Activated CD4-positive, alpha-beta T cell treated with anti-CD3 and anti-CD28 coated beads for 36 hours (primary cell): ENCODE data around the gene RARG. TPM values are rescaled to one million over a fixed set of nuclear protein-coding genes. Genes with fewer than 3 reads are reported as not detected.

Experiments
- ATAC-seq: fragments of 200-7000 bp; cut with Tn5 transposase; one replicate; pipeline ENCODE4 v1.10.0; 2021; ENCODE audit warnings: mild to moderate bottlenecking, moderate library complexity
- CTCF ChIA-PET: fragments of 350-600 bp; sonication (Branson Sonifier 250); formaldehyde crosslinking; loops from one replicate; lab custom pipeline; 2021; ENCODE audit warnings: antibody characterized with exemption; lab: Charles Lee
- POLR2A ChIA-PET: fragments of 350-600 bp; sonication (Branson Sonifier 250); formaldehyde crosslinking; loops from one replicate; lab custom pipeline; 2021; ENCODE audit warnings: antibody characterized with exemption, inconsistent platforms; lab: Charles Lee
- DNase-seq: peaks from one replicate; pipeline ENCODE4 v3.0.0-alpha.2; 2020
- H3K27ac Mint-ChIP-seq: one replicate; pipeline ENCODE4 v1.8.0; 2021; ENCODE audit warnings: mixed read lengths
- H3K27me3 Mint-ChIP-seq: one replicate; pipeline ENCODE4 v1.8.0; 2021; ENCODE audit warnings: mixed read lengths
- H3K36me3 Mint-ChIP-seq: one replicate; pipeline ENCODE4 v1.8.0; 2021; ENCODE audit warnings: low read depth, mixed read lengths
- H3K4me1 Mint-ChIP-seq: one replicate; pipeline ENCODE4 v1.8.0; 2021; ENCODE audit warnings: mixed read lengths
- H3K4me3 Mint-ChIP-seq: one replicate; pipeline ENCODE4 v1.8.0; 2021; ENCODE audit warnings: mild to moderate bottlenecking, moderate library complexity, mixed read lengths
- H3K9me3 Mint-ChIP-seq: one replicate; pipeline ENCODE4 v1.8.0; 2021; ENCODE audit warnings: low read depth, mixed read lengths
- intact Hi-C, 2 experiments: fragments of 100-400 bp; cut with DNase I in 1 of 2; cut with micrococcal nuclease in 1 of 2; formaldehyde crosslinking; loops; one replicate each; pipeline versions ENCODE4 v1.14.2 to v1.15.1; 2022 to 2024; cut with DNase I, micrococcal nuclease
- total RNA-seq, 2 experiments: library from RNA; stranded (reverse); gene quantifications; one replicate each; pipeline ENCODE4 v1.2.3, GENCODE V29; 2021

The RARG gene
- total RNA-seq, 2 experiments from 2014 or later = 20.0 to 21.6 TPM

GRCh38 chr12:53265783-53266182 lies 33.8 kb upstream of the RARG start:
- intact Hi-C loops = no loop called here

GRCh38 chr12:53259891-53260290 lies 27.9 kb upstream of the RARG start:
- Mint-ChIP-seq H3K9me3 (no peaks in the 10 kb centered on the region), H3K27me3 (no peaks in the 10 kb centered on the region), H3K27ac (no peak overlapping the region), H3K4me1 (peaks cover 12% of the 10 kb centered on the region), H3K36me3 (no peaks in the 10 kb centered on the region), H3K4me3 (no peak overlapping the region)
- intact Hi-C loops = no loop called here
- ChIA-PET CTCF (interaction anchor here (0.9 to 2.7 kb wide), 2 partner anchors 46 to 62 kb away, joined by 3 to 11 read pairs; partner anchors contain the start of gene AAAS), POLR2A (interaction anchor here (0.6 to 0.7 kb wide), 2 partner anchors 100 to 172 kb away, joined by 3 to 4 read pairs; no protein-coding TSS in a partner anchor)
- DNase-seq (no peak), ATAC-seq (no peak)

More at GRCh38 chr12:53265783-53266182, 33.8 kb upstream of the RARG start:
- DNase-seq (no peak), ATAC-seq (no peak)
- peaks cover 30% of the 10 kb centered on the region for H3K4me1 Mint-ChIP-seq
- no peaks in the 10 kb centered on the region for H3K9me3 Mint-ChIP-seq
- H3K36me3 Mint-ChIP-seq = peaks cover 26% of the 10 kb centered on the region
- H3K27me3 Mint-ChIP-seq = no peaks in the 10 kb centered on the region
- CTCF ChIA-PET = interaction anchor here (0.8 to 6.8 kb wide), 7 partner anchors 14 to 69 kb away, joined by 3 to 113 read pairs (median 5); partner anchors contain the start of genes AAAS and PFDN5
- no peak overlapping the region for H3K4me3 Mint-ChIP-seq
- POLR2A ChIA-PET = no interaction called here
- H3K27ac Mint-ChIP-seq = no peak overlapping the region

GRCh38 chr12:53258541-53259539 lies 26.8 kb upstream of the RARG start:
- intact Hi-C loops = no loop called here
- CTCF ChIA-PET = interaction anchor here (0.6 kb wide), 3 partner anchors 16 to 295 kb away, joined by 3 read pairs; no protein-coding TSS in a partner anchor
- Mint-ChIP-seq H3K27me3 (no peaks in the 10 kb centered on the region), H3K9me3 (no peaks in the 10 kb centered on the region), H3K36me3 (peaks cover 1% of the 10 kb centered on the region), H3K4me3 (no peak overlapping the region), H3K4me1 (peaks cover 20% of the 10 kb centered on the region), H3K27ac (no peak overlapping the region)
- DNase-seq (no peak), ATAC-seq (no peak)
- POLR2A ChIA-PET = interaction anchor here (0.5 to 0.6 kb wide), 2 partner anchors 14 to 489 kb away, joined by 4 to 5 read pairs; no protein-coding TSS in a partner anchor

GRCh38 chr12:53255996-53256395 lies 24.0 kb upstream of the RARG start:
- ChIA-PET CTCF (interaction anchor here (0.6 to 2.5 kb wide), 6 partner anchors 11 to 101 kb away, joined by 3 to 14 read pairs (median 5); partner anchors contain the start of genes AAAS and ESPL1), POLR2A (no interaction called here)
- Mint-ChIP-seq H3K27me3 (no peaks in the 10 kb centered on the region), H3K4me3 (no peak overlapping the region), H3K36me3 (peaks cover 8% of the 10 kb centered on the region), H3K9me3 (no peaks in the 10 kb centered on the region), H3K27ac (no peak overlapping the region), H3K4me1 (peaks cover 35% of the 10 kb centered on the region)
- ATAC-seq (no peak), DNase-seq (no peak)
- intact Hi-C loops = no loop called here

- no peaks in the 10 kb centered on the region for H3K27me3 Mint-ChIP-seq
- H3K9me3 Mint-ChIP-seq = no peaks in the 10 kb centered on the region
- intact Hi-C loops = no loop called here
- DNase-seq (no peak), ATAC-seq (no peak)
- peaks cover 36% of the 10 kb centered on the region for H3K4me1 Mint-ChIP-seq
- peaks cover 8% of the 10 kb centered on the region for H3K36me3 Mint-ChIP-seq
- no peak overlapping the region for H3K4me3 Mint-ChIP-seq
- peak overlapping the region; percentile 39 for H3K27ac Mint-ChIP-seq
- ChIA-PET CTCF (interaction anchor here (0.6 to 4.7 kb wide), 5 partner anchors 10 to 67 kb away, joined by 3 to 35 read pairs (median 7); partner anchors contain the start of genes AAAS and ESPL1), POLR2A (interaction anchor here (1.0 kb wide), 1 partner anchor 12 kb away, joined by 14 read pairs; the partner anchor contains the start of gene ESPL1)
Measured at GRCh38 chr12:53254816-53255545, 23.0 kb upstream of the RARG start.

- Mint-ChIP-seq H3K9me3 (no peaks in the 10 kb centered on the region), H3K4me3 (peak overlapping the region; percentile 97), H3K27ac (peak overlapping the region; percentile 95), H3K4me1 (peaks cover 36% of the 10 kb centered on the region), H3K27me3 (no peaks in the 10 kb centered on the region), H3K36me3 (peaks cover 8% of the 10 kb centered on the region)
- DNase-seq = no peak
- no peak for ATAC-seq
- ChIA-PET POLR2A (interaction anchor here (1.2 kb wide), 1 partner anchor 38 kb away, joined by 3 read pairs; no protein-coding TSS in a partner anchor), CTCF (interaction anchor here (1.4 to 4.7 kb wide), 5 partner anchors 11 to 68 kb away, joined by 4 to 35 read pairs (median 6); partner anchors contain the start of genes AAAS, ESPL1 and PFDN5)
- intact Hi-C loops = no loop called here
Measured at GRCh38 chr12:53253298-53253697, 21.3 kb upstream of the RARG start.

GRCh38 chr12:53252349-53252916 lies 20.4 kb upstream of the RARG start:
- peak; percentile 25 for DNase-seq
- no peaks in the 10 kb centered on the region for H3K9me3 Mint-ChIP-seq

GRCh38 chr12:53251477-53252348 lies 19.7 kb upstream of the RARG start:
- intact Hi-C loops = loop anchor here (1.0 to 2.0 kb wide), 8 partner anchors 17 to 71 kb away; partner anchors contain the start of genes AAAS (in 1 of the 2), CSAD (in 1 of the 2), ESPL1 (in 1 of the 2) and MYG1 (in 1 of the 2)
- Mint-ChIP-seq H3K36me3 (peaks cover 8% of the 10 kb centered on the region), H3K9me3 (no peaks in the 10 kb centered on the region), H3K4me3 (peak overlapping the region; percentile 97), H3K27me3 (no peaks in the 10 kb centered on the region), H3K4me1 (peaks cover 36% of the 10 kb centered on the region), H3K27ac (peak overlapping the region; percentile 95)
- ChIA-PET POLR2A (interaction anchor here (1.2 kb wide), 1 partner anchor 36 kb away, joined by 3 read pairs; no protein-coding TSS in a partner anchor), CTCF (interaction anchor here (0.7 to 4.7 kb wide), 19 partner anchors 10 to 173 kb away, joined by 3 to 35 read pairs (median 4); partner anchors contain the start of genes CSAD, MYG1, SPRYD3 and ZNF740)
- peak; percentile 91 for ATAC-seq
- DNase-seq = peak; percentile 83

More at GRCh38 chr12:53252349-53252916, 20.4 kb upstream of the RARG start:
- Mint-ChIP-seq H3K4me1 (peaks cover 36% of the 10 kb centered on the region), H3K36me3 (peaks cover 8% of the 10 kb centered on the region), H3K4me3 (peak overlapping the region; percentile 97), H3K27me3 (no peaks in the 10 kb centered on the region), H3K27ac (peak overlapping the region; percentile 95)
- ChIA-PET POLR2A (interaction anchor here (1.2 kb wide), 1 partner anchor 37 kb away, joined by 3 read pairs; no protein-coding TSS in a partner anchor), CTCF (interaction anchor here (1.3 to 4.7 kb wide), 6 partner anchors 12 to 93 kb away, joined by 3 to 35 read pairs (median 5); partner anchors contain the start of genes ESPL1 and PFDN5)
- no peak for ATAC-seq
- intact Hi-C loops = loop anchor here in 1 of 2 experiments (1.0 kb wide), 6 partner anchors 16 to 72 kb away; partner anchors contain the start of genes AAAS, CSAD, ESPL1 and MYG1

GRCh38 chr12:53245286-53245685 lies 13.3 kb upstream of the RARG start:
- Mint-ChIP-seq H3K4me1 (no peaks in the 10 kb centered on the region), H3K9me3 (no peaks in the 10 kb centered on the region), H3K36me3 (no peaks in the 10 kb centered on the region), H3K4me3 (no peak overlapping the region), H3K27ac (no peak overlapping the region), H3K27me3 (peaks cover 4% of the 10 kb centered on the region)
- ChIA-PET CTCF (interaction anchor here (0.6 to 0.8 kb wide), 2 partner anchors 16 to 48 kb away, joined by 3 read pairs; no protein-coding TSS in a partner anchor), POLR2A (interaction anchor here (0.6 kb wide), 1 partner anchor 13 kb away, joined by 4 read pairs; no protein-coding TSS in a partner anchor)
- intact Hi-C loops = no loop called here
- DNase-seq (no peak), ATAC-seq (no peak)
